Measurements from ENCODE around the gene HELQ. TPM values are rescaled to one million over a fixed set of nuclear protein-coding genes. Genes with fewer than 3 reads are reported as not detected.

The HELQ gene
- total and polyA plus RNA-seq, 9 of the 15 experiments (the other 6 are each of a cell fraction or from before 2014, with no cell fraction given) = 3.5 to 15.2 (median 11.9) TPM

DNA sequence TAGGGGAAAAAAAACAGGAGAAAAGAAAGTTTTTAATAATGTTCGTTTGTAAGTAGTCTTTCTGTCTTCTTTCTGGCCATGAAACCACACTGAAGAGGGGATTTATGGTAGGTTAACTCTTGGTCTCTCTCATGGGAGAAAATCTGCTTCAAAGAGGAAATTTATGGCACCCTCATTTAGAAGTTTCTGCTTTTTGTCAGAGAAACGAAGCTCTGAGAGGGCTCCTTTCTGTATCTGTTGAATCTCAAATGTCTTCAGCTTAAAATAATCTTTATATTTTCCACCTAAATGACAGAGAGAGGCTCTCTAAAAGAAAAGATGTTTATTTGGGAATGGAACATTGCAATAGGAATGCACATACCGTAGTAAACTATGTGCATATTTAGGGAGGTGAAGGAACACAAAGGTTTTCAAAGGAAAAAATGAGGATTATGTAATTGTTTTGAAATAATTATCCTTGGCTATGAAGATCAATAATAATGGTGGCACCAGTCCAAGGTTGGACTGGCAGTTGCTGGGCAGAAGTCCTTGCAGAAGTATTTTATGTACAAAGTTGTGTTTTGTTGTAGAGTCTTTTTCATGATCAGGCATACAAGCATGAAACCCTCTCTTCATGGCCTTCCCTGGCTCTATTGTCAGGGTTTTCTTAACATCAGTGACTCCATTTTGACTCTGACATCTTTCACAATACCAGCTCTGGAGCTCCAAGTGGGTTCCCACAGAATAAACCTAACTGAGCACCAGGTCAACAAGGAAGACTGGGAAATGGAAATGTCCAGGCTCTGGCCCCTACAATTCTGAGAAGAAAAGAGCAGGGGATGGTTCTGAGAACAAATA lies 67.9 kb downstream of the HELQ start (continued):
- TF ChIP-seq, protein P1, sequence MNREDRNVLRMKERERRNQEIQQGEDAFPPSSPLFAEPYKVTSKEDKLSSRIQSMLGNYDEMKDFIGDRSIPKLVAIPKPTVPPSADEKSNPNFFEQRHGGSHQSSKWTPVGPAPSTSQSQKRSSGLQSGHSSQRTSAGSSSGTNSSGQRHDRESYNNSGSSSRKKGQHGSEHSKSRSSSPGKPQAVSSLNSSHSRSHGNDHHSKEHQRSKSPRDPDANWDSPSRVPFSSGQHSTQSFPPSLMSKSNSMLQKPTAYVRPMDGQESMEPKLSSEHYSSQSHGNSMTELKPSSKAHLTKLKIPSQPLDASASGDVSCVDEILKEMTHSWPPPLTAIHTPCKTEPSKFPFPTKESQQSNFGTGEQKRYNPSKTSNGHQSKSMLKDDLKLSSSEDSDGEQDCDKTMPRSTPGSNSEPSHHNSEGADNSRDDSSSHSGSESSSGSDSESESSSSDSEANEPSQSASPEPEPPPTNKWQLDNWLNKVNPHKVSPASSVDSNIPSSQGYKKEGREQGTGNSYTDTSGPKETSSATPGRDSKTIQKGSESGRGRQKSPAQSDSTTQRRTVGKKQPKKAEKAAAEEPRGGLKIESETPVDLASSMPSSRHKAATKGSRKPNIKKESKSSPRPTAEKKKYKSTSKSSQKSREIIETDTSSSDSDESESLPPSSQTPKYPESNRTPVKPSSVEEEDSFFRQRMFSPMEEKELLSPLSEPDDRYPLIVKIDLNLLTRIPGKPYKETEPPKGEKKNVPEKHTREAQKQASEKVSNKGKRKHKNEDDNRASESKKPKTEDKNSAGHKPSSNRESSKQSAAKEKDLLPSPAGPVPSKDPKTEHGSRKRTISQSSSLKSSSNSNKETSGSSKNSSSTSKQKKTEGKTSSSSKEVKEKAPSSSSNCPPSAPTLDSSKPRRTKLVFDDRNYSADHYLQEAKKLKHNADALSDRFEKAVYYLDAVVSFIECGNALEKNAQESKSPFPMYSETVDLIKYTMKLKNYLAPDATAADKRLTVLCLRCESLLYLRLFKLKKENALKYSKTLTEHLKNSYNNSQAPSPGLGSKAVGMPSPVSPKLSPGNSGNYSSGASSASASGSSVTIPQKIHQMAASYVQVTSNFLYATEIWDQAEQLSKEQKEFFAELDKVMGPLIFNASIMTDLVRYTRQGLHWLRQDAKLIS (CRISPR knock-in tag; IDR thresholded peaks at IDR 0.05) = no peak
- TF ChIP-seq, protein P2, sequence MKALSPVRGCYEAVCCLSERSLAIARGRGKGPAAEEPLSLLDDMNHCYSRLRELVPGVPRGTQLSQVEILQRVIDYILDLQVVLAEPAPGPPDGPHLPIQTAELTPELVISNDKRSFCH (CRISPR knock-in tag; IDR thresholded peaks at IDR 0.05) = no peak
- TF ChIP-seq, protein P2 (tag; IDR thresholded peaks at IDR 0.05) = peak; percentile 80
- TF ChIP-seq ZNF696 (CRISPR knock-in tag; conservative IDR thresholded peaks at IDR 0.05) (no peak), RHOXF2B (CRISPR knock-in tag; conservative IDR thresholded peaks at IDR 0.05) (no peak), CREM (IDR thresholded peaks at IDR 0.05; ENCODE audit: low read depth) (no peak), NR4A1 (CRISPR knock-in tag; IDR thresholded peaks at IDR 0.05) (no peak), NR4A1 (tag; IDR thresholded peaks at IDR 0.05) (peak; percentile 82; the same call in 1 of the 2 replicates), TFAM (CRISPR knock-in tag; conservative IDR thresholded peaks at IDR 0.05) (no peak), HNRNPLL (IDR thresholded peaks at IDR 0.05; ENCODE audit: low read depth, low read length, poor library complexity, severe bottlenecking) (no peak), ZNF143 (CRISPR knock-in tag; IDR thresholded peaks at IDR 0.05) (no peak), FOXJ2 (tag; IDR thresholded peaks at IDR 0.05) (no peak), TAL1 (IDR thresholded peaks at IDR 0.05) (no peak), CXXC5 (CRISPR knock-in tag; IDR thresholded peaks at IDR 0.05) (0 out of 2 replicates have a peak, but pooled peaks have one; percentile 23), DDX20 (tag; IDR thresholded peaks at IDR 0.05; ENCODE audit: low read depth) (0 out of 2 replicates have a peak, but pooled peaks have one; percentile 56), GTF2A2 (tag; IDR thresholded peaks at IDR 0.05) (peak; percentile 66)
- TF ChIP-seq, protein P3, sequence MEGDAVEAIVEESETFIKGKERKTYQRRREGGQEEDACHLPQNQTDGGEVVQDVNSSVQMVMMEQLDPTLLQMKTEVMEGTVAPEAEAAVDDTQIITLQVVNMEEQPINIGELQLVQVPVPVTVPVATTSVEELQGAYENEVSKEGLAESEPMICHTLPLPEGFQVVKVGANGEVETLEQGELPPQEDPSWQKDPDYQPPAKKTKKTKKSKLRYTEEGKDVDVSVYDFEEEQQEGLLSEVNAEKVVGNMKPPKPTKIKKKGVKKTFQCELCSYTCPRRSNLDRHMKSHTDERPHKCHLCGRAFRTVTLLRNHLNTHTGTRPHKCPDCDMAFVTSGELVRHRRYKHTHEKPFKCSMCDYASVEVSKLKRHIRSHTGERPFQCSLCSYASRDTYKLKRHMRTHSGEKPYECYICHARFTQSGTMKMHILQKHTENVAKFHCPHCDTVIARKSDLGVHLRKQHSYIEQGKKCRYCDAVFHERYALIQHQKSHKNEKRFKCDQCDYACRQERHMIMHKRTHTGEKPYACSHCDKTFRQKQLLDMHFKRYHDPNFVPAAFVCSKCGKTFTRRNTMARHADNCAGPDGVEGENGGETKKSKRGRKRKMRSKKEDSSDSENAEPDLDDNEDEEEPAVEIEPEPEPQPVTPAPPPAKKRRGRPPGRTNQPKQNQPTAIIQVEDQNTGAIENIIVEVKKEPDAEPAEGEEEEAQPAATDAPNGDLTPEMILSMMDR (IDR thresholded peaks at IDR 0.05 in 2 of 3, conservative IDR thresholded peaks at IDR 0.05 in 1 of 3; ENCODE audit: insufficient read depth in 2 of 3, low read depth in 1 of 3, low read length in 3 of 3) = no peak
- TF ChIP-seq, protein P4, sequence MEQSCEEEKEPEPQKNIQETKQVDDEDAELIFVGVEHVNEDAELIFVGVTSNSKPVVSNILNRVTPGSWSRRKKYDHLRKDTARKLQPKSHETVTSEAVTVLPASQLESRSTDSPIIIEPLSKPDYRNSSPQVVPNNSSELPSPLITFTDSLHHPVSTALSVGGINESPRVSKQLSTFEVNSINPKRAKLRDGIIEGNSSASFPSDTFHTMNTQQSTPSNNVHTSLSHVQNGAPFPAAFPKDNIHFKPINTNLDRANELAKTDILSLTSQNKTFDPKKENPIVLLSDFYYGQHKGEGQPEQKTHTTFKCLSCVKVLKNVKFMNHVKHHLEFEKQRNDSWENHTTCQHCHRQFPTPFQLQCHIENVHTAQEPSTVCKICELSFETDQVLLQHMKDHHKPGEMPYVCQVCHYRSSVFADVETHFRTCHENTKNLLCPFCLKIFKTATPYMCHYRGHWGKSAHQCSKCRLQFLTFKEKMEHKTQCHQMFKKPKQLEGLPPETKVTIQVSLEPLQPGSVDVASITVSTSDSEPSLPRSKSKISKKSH (CRISPR knock-in tag; IDR thresholded peaks at IDR 0.05) = no peak
- TF ChIP-seq, protein P5, sequence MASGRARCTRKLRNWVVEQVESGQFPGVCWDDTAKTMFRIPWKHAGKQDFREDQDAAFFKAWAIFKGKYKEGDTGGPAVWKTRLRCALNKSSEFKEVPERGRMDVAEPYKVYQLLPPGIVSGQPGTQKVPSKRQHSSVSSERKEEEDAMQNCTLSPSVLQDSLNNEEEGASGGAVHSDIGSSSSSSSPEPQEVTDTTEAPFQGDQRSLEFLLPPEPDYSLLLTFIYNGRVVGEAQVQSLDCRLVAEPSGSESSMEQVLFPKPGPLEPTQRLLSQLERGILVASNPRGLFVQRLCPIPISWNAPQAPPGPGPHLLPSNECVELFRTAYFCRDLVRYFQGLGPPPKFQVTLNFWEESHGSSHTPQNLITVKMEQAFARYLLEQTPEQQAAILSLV (tag; IDR thresholded peaks at IDR 0.05) = no peak

Measured in K562 (cell line).